ENCODE results near the gene PLK1.
"Not testable (repeated sequence)": the region's sequence is repeated elsewhere in the genome, so short reads cannot be mapped to it uniquely, and the experiment has no call there.

The PLK1 gene

GRCh38 chr16:23710504-23710903 lies 31.8 kb downstream of the PLK1 start:
- no peak for DNase-seq (ENCODE audit: low spot score)

GRCh38 chr16:23711785-23712184 lies 33.1 kb downstream of the PLK1 start:
- no peak for DNase-seq (ENCODE audit: low spot score)

GRCh38 chr16:23712976-23713375 lies 34.3 kb downstream of the PLK1 start, which contains the start of gene ERN2:
Gene ERN2, minus strand, starts transcription at chr16:23713222. Its CDS starts 35 bp downstream, at chr16:23713187.
- no peak for DNase-seq (ENCODE audit: low spot score)

DNA sequence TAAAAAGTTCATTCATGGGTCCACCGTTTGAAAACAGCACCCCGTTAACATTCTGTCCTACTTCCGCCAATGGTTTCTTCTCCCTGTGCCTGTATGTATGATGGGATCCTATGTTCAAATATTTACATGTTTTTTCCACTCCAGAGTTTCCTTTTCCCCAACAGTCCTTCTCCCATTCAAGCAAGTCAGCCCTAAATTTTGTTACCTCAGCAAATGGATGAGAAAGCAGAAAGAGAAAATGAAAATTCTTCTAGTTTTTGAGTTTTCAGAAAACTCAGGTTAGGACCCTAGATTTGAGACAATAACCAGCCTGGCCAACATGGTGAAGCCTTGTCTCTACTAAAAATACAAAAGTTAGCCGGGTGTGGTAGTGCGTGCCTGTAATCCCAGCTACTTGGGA lies 37.8 kb downstream of the PLK1 start:
- DNase-seq (ENCODE audit: low spot score): no peak

- not testable (repeated sequence) for DNase-seq (ENCODE audit: low spot score)
Observed at GRCh38 chr16:23722613-23723240, 44.0 kb downstream of the PLK1 start.

DNA sequence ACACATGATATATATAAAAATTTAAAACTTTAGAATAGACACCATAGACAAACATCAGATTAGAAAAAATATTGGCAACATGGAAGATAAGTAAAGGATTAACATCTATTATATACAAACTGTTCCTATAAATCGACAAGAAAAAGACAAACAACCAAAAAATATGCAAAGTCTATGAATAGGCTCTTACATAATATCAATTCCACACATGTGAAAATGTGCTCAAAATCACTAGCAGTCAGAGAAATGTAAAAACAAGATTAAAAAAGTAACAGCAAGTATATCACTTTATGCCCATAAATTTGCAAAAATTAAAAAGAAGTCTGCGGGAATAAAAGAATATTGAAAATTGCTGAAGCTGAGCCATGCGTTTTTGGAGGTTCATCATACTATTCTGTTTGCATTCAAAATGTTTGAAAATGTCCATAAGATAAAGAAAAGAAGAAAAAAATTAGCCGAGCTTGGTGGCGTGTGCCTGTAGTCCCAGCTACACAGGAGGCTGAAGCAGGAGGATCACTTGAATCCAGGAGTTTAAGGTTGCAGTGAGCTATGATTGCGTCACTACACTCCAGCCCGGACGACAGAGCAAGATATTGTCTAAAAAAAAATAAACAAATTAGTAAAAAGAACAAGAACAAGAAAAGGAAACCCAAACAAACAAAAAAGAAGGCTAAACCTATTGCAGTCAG lies 45.6 kb downstream of the PLK1 start:
- no peak for DNase-seq (ENCODE audit: low spot score)

DNA sequence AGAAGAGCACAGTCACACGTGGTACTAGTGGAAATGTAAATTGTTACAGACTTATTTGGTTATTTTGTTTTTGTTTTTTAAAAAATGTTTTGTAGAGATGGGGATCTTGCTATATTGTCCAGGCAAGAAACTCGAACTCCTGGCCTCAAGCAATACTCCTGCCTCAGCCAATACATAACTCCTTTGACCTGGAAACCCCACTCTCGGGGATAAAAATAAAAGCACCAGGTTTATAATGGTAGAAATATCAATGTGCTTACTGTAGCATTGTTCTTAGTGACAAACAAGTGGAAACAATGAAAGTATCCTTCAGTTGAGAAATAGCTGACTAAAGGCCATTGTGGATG lies 46.1 kb downstream of the PLK1 start:
- DNase-seq (ENCODE audit: low spot score): no peak

GRCh38 chr16:23726710-23727109 lies 48.0 kb downstream of the PLK1 start:
- DNase-seq (ENCODE audit: low spot score): no peak

GRCh38 chr16:23728112-23728477 lies 49.4 kb downstream of the PLK1 start:
- no peak for DNase-seq (ENCODE audit: low spot score)

- DNase-seq (ENCODE audit: low spot score): peak; percentile 44
Observed at GRCh38 chr16:23729503-23730424, 51.1 kb downstream of the PLK1 start.

- no peak for DNase-seq (ENCODE audit: low spot score)
Observed at GRCh38 chr16:23734176-23734893, 55.6 kb downstream of the PLK1 start.

GRCh38 chr16:23737423-23738028 lies 58.8 kb downstream of the PLK1 start:
- DNase-seq (ENCODE audit: low spot score): not testable (repeated sequence)

DNA sequence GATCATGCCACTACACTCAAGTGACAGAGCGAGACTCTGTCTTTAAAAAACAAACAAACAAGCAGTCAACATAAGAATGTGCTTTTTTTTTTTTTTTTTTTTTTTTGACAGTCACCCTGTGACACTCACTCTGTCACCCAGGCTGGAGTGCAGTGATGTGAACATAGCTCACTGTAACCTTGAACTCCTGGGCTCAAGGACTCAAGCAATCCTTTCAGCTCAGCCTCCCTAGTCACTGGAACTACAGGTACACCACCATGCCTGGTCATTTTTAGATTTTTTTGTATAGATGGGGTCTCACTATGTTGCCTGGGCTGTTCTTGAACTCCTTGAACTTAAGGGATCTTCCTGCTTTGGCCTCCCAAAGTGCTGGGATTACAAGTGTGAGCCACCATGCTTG lies 60.8 kb downstream of the PLK1 start:
- no peak for DNase-seq (ENCODE audit: low spot score)
